ENCODE results near the gene MOV10L1. TPM values are rescaled to one million over a fixed set of nuclear protein-coding genes. Genes with fewer than 3 reads are reported as not detected.
A peak's percentile ranks its signal among the peaks of the same experiment; 100 is the strongest.
"Not testable (repeated sequence)": the region's sequence is repeated elsewhere in the genome, so short reads cannot be mapped to it uniquely, and the experiment has no call there.

MOV10L1 gene
- total RNA-seq, 2 donors from 2014 or later, result not detected

DNA sequence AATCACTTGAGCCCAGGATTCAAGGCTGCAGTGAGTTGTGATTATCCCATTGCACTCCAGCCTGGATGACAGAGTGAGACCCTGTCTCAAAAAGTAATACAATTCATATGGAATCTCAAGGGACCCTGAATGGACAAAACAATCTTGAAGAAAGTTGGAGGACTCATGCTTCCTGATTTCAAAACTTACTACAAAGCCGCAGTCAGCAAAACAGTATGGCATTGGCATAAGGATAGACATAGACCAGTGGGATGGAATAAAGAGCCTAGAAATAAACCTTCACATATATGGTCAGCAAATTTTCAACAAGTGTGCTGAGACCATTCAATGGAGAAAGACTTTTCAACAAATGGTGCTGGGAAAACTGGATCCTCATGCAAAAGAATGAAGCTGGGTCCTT lies 113.5 kb downstream of the MOV10L1 start:
- Mint-ChIP-seq H3K9me3 (no peaks in the 10 kb centered on the region), H3K4me3 (no peak overlapping the region), H3K36me3 (peaks cover 10% of the 10 kb centered on the region), H3K4me1 (ENCODE audit: low read depth in 2 of 2) (peaks cover 13% of the 10 kb centered on the region in 2 donors), H3K27ac (no peak overlapping the region), H3K27me3 (no peaks in the 10 kb centered on the region)
- DNase-seq (ENCODE audit: low spot score) (no peak), ATAC-seq (no peak)

- Mint-ChIP-seq H3K27me3 (no peaks in the 10 kb centered on the region), H3K27ac (no peak overlapping the region), H3K36me3 (peaks cover 10% of the 10 kb centered on the region), H3K4me3 (no peak overlapping the region), H3K4me1 (ENCODE audit: low read depth in 2 of 2) (peaks cover 13% of the 10 kb centered on the region in 2 donors), H3K9me3 (no peaks in the 10 kb centered on the region)
- no peak for ATAC-seq
- no peak for DNase-seq (ENCODE audit: low spot score)
These were observed 114.8 kb downstream of the MOV10L1 start for GRCh38 chr22:50204571-50204970.

DNA sequence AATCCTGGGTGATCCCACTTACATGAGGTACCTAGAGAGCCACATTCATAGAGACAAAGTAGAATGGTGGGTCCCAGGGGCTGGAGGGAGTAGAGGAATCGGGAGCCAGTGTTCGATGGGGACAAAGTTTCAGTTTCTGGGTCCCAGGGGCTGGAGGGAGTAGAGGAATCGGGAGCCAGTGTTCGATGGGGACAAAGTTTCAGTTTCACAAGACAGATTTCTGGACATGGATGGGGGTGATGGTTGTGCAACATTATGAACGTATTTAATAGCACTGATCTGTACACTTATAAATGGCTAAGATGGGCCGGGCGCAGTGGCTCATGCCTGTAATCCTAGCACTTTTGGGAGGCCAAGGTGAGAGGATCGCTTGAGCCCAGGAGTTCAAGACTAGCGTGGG lies 115.2 kb downstream of the MOV10L1 start:
- DNase-seq (ENCODE audit: low spot score); ATAC-seq; H3K27ac Mint-ChIP-seq; H3K4me3 Mint-ChIP-seq; H3K27me3 Mint-ChIP-seq; H3K9me3 Mint-ChIP-seq; H3K36me3 Mint-ChIP-seq: not testable (repeated sequence)
- peaks cover 17% of the 10 kb centered on the region in 2 donors for H3K4me1 Mint-ChIP-seq (ENCODE audit: low read depth in 2 of 2)

- no peak overlapping the region for H3K4me3 Mint-ChIP-seq
- no peaks in the 10 kb centered on the region for H3K9me3 Mint-ChIP-seq
- no peak for DNase-seq (ENCODE audit: low spot score)
- peaks cover 18% of the 10 kb centered on the region in 2 donors for H3K4me1 Mint-ChIP-seq (ENCODE audit: low read depth in 2 of 2)
- peaks cover 10% of the 10 kb centered on the region for H3K36me3 Mint-ChIP-seq
- H3K27me3 Mint-ChIP-seq, result no peaks in the 10 kb centered on the region
- no peak for ATAC-seq
- no peak overlapping the region for H3K27ac Mint-ChIP-seq
These were observed 116.2 kb downstream of the MOV10L1 start for GRCh38 chr22:50205781-50206569.

- H3K4me3 Mint-ChIP-seq, result no peak overlapping the region
- peaks cover 10% of the 10 kb centered on the region for H3K36me3 Mint-ChIP-seq
- H3K4me1 Mint-ChIP-seq (ENCODE audit: low read depth in 2 of 2), result peaks cover 18 to 22% of the 10 kb centered on the region in 2 donors
- ATAC-seq (no peak), DNase-seq (ENCODE audit: low spot score) (no peak)
- no peak overlapping the region for H3K27ac Mint-ChIP-seq
- H3K27me3 Mint-ChIP-seq, result no peaks in the 10 kb centered on the region
- H3K9me3 Mint-ChIP-seq, result no peaks in the 10 kb centered on the region
These were observed 116.8 kb downstream of the MOV10L1 start for GRCh38 chr22:50206599-50206998.

- no peak overlapping the region for H3K4me3 Mint-ChIP-seq
- DNase-seq (ENCODE audit: low spot score) (no peak), ATAC-seq (no peak)
- H3K27ac Mint-ChIP-seq, result no peak overlapping the region
- H3K27me3 Mint-ChIP-seq, result no peaks in the 10 kb centered on the region
- peaks cover 12 to 21% of the 10 kb centered on the region in 2 donors for H3K4me1 Mint-ChIP-seq (ENCODE audit: low read depth in 2 of 2)
- no peaks in the 10 kb centered on the region for H3K9me3 Mint-ChIP-seq
- H3K36me3 Mint-ChIP-seq, result peaks cover 11% of the 10 kb centered on the region
These were observed 117.8 kb downstream of the MOV10L1 start for GRCh38 chr22:50207383-50208140.

- Mint-ChIP-seq H3K36me3 (peaks cover 12% of the 10 kb centered on the region), H3K4me3 (no peak overlapping the region)
These were observed 118.7 kb downstream of the MOV10L1 start for GRCh38 chr22:50208430-50208938.

DNA sequence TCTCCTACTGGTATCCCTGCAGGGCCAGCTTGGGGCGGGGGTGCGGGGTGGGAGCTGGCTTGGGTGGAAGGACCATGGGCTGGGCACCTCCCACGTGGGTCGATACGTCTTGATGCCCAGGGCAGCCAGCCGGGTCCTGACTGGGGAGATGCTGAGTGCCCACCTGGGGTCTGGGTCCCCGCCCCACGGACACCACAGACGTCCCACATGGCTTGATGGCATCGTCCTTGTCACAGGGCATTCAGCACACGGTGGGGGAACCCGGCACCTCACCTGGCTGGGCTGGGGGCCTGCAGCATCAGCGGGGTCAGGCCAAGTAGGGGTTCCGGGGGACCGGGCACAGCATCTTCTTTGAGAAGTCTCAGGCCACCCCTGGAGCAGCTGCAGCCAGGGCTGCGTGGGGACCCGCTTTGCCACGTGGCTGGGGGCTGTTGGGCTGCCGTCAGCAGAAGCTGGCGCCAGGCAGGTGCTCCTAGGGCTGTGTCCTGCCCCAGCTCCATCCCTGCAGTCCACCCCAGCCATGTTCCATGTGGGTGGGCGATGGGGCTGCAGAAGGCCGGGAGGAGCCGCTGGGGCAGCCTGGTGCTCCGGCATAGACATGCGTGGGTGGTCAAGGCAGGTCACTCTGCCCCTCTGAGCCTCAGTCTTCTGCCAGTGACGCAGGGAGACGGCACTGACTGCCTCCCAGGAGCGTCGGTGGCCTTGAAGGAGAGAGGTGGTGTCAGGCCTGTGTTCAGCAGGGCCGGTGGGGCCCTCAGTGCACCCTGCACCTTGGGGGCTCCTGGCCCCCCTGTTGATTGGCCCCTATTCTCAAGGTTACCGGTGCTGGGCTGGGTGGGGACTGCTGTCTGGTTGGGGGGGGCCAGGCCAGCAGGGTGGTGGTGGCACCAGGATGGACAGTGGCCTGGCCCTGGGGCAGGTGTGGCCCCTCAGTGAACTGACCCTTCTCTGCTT lies 119.4 kb downstream of the MOV10L1 start:
- DNase-seq (ENCODE audit: low spot score) (no peak), ATAC-seq (peak; percentile 21 to 46)
- H3K9me3 Mint-ChIP-seq, result no peaks in the 10 kb centered on the region
- no peak overlapping the region for H3K27ac Mint-ChIP-seq
- no peaks in the 10 kb centered on the region for H3K27me3 Mint-ChIP-seq
- H3K36me3 Mint-ChIP-seq, result peaks cover 7% of the 10 kb centered on the region
- no peak overlapping the region for H3K4me3 Mint-ChIP-seq
- peaks cover 12 to 25% of the 10 kb centered on the region in 2 donors for H3K4me1 Mint-ChIP-seq (ENCODE audit: low read depth in 2 of 2)

More at GRCh38 chr22:50208430-50208938, 118.7 kb downstream of the MOV10L1 start:
- no peak overlapping the region for H3K27ac Mint-ChIP-seq
- no peak for DNase-seq (ENCODE audit: low spot score)
- no peaks in the 10 kb centered on the region for H3K9me3 Mint-ChIP-seq
- peaks cover 12 to 25% of the 10 kb centered on the region in 2 donors for H3K4me1 Mint-ChIP-seq (ENCODE audit: low read depth in 2 of 2)
- no peak for ATAC-seq
- no peaks in the 10 kb centered on the region for H3K27me3 Mint-ChIP-seq

DNA sequence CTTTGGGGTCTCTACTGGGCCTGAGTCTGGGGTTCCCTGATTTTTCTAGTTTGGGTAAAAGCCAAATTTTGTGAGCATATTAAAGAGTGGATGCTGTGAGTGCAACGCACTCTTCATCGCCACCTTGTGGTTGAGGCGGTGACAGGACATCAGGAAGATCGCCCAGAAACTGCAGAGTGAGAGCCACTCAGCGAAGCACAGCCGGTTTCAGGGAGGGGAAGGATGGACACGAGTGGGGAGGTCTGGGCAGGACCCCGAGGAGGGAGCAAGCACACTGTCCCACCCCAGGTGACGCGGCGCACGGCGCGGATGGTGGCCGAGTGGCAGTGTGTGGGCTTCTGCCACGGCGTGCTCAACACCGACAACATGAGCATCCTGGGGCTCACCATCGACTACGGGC lies 120.1 kb downstream of the MOV10L1 start:
- no peaks in the 10 kb centered on the region for H3K27me3 Mint-ChIP-seq
- ATAC-seq, result peak; percentile 57 to 64
- peaks cover 12 to 24% of the 10 kb centered on the region in 2 donors for H3K4me1 Mint-ChIP-seq (ENCODE audit: low read depth in 2 of 2)
- peaks cover 10% of the 10 kb centered on the region for H3K36me3 Mint-ChIP-seq
- DNase-seq (ENCODE audit: low spot score), result no peak
- H3K4me3 Mint-ChIP-seq, result no peak overlapping the region
- H3K27ac Mint-ChIP-seq, result no peak overlapping the region
- no peaks in the 10 kb centered on the region for H3K9me3 Mint-ChIP-seq

- Mint-ChIP-seq H3K27ac (no peak overlapping the region), H3K36me3 (peaks cover 13% of the 10 kb centered on the region)
- ATAC-seq, result no peak
These were observed 120.8 kb downstream of the MOV10L1 start for GRCh38 chr22:50210378-50211139.

DNA sequence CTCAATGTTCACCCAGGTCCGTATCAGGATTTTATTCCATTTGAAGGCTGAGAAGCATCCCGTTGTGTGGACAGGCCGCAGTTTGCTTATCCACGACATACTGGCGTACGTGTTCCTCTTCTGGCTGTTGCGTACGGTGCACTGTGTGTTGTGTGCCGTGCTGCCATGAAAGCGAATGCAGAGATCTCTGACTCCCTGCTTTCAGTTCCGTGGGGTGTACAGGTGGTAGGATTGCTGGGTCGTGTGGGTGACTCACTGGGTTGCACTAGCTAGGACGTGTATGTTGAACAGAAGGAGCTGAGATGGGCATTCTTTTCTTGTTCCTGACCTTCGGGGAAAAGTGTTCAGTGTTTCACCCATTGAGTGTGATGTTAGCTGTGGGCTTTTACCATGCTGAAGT lies 121.3 kb downstream of the MOV10L1 start:
- no peaks in the 10 kb centered on the region for H3K27me3 Mint-ChIP-seq
- H3K4me3 Mint-ChIP-seq, result no peak overlapping the region
- no peak for DNase-seq (ENCODE audit: low spot score)
- peaks cover 13% of the 10 kb centered on the region for H3K36me3 Mint-ChIP-seq
- no peak overlapping the region for H3K27ac Mint-ChIP-seq
- no peaks in the 10 kb centered on the region for H3K9me3 Mint-ChIP-seq
- no peak for ATAC-seq
- peaks cover 10 to 23% of the 10 kb centered on the region in 2 donors for H3K4me1 Mint-ChIP-seq (ENCODE audit: low read depth in 2 of 2)

More at GRCh38 chr22:50210378-50211139, 120.8 kb downstream of the MOV10L1 start:
- no peak for DNase-seq (ENCODE audit: low spot score)
- Mint-ChIP-seq H3K27me3 (no peaks in the 10 kb centered on the region), H3K4me1 (ENCODE audit: low read depth in 2 of 2) (peaks cover 10 to 23% of the 10 kb centered on the region in 2 donors), H3K9me3 (no peaks in the 10 kb centered on the region), H3K4me3 (no peak overlapping the region)

Measured in natural killer cell treated with Interleukin-12 subunit alpha and Interleukin-12 subunit beta and Interleukin-15 and Interleukin-18, amount 100 ng/mL, for 72 hours (primary cell).